SK-N-SH treated with all-trans-retinoic acid at 6 μM for 48 hours (cell line): ENCODE results near the gene PABPN1L.

Experiments used
- ATAC-seq: fragments of 200-7000 bp; cut with Tn5 transposase; 3 replicates; pipeline ENCODE4 v1.9.1; 2020; ENCODE audit warnings: mild to moderate bottlenecking, moderate library complexity
- ARNTL ChIP-seq: fragments of 450-650 bp; formaldehyde crosslinking; IDR thresholded peaks from 2 replicates; pipeline ENCODE4 v1.5.0; 2020; ENCODE audit warnings: low read depth, mild to moderate bottlenecking, moderate library complexity, borderline replicate concordance
- CSDC2 ChIP-seq: fragments of 250-450 bp; sonication (Bioruptor Pico); IDR thresholded peaks from 2 replicates; pipeline ENCODE4 v1.5.0; 2020; ENCODE audit warnings: mild to moderate bottlenecking, moderate library complexity
- CSRNP3 ChIP-seq: fragments of 250-450 bp; sonication (Bioruptor Pico); IDR thresholded peaks from 2 replicates; pipeline ENCODE4 v1.5.1; 2021; ENCODE audit warnings: mild to moderate bottlenecking, moderate library complexity
- GLIS3 ChIP-seq: fragments of 250-450 bp; sonication (Bioruptor Pico); IDR thresholded peaks from 2 replicates; pipeline ENCODE4 v1.5.0; 2020; ENCODE audit warnings: mild to moderate bottlenecking, moderate library complexity
- ISL1 ChIP-seq: fragments of 250-450 bp; sonication (Bioruptor Pico); IDR thresholded peaks from 2 replicates; pipeline ENCODE4 v2.1.2; 2022; ENCODE audit warnings: mild to moderate bottlenecking, moderate library complexity
- OSR1 ChIP-seq: fragments of 250-450 bp; sonication (Bioruptor Pico); IDR thresholded peaks from 2 replicates; pipeline ENCODE4 v1.8.0; 2022; ENCODE audit warnings: moderate library complexity, mild to moderate bottlenecking, inconsistent platforms
- PATZ1 ChIP-seq: fragments of 250-450 bp; sonication (Bioruptor Pico); IDR thresholded peaks from 2 replicates; pipeline ENCODE4 v1.8.0; 2020; ENCODE audit warnings: mild to moderate bottlenecking, moderate library complexity, borderline replicate concordance
- POU6F1 ChIP-seq: fragments of 250-450 bp; sonication (Bioruptor Pico); IDR thresholded peaks from 2 replicates; pipeline ENCODE4 v1.8.0; 2021; ENCODE audit warnings: low read depth, mild to moderate bottlenecking, moderate library complexity, borderline replicate concordance
- PPARA ChIP-seq: fragments of 250-450 bp; sonication (Bioruptor Pico); IDR thresholded peaks from 2 replicates; pipeline ENCODE4 v1.5.0; 2020; ENCODE audit warnings: mild to moderate bottlenecking, borderline replicate concordance
- RARB ChIP-seq: fragments of 250-450 bp; sonication (Bioruptor Pico); IDR thresholded peaks from 2 replicates; pipeline ENCODE4 v1.8.0; 2021; ENCODE audit warnings: mild to moderate bottlenecking, moderate library complexity
- SNAI2 ChIP-seq: fragments of 250-450 bp; sonication (Bioruptor Pico); IDR thresholded peaks from 2 replicates; pipeline ENCODE4 v1.5.0; 2020; ENCODE audit warnings: mild to moderate bottlenecking, moderate library complexity
- TCF4 ChIP-seq: fragments of 250-450 bp; sonication (Bioruptor Pico); IDR thresholded peaks from 2 replicates; pipeline ENCODE4 v1.8.0; 2021; ENCODE audit warnings: mild to moderate bottlenecking, moderate library complexity, borderline replicate concordance
- TSHZ2 ChIP-seq: fragments of 250-450 bp; sonication (Bioruptor Pico); IDR thresholded peaks from 2 replicates; pipeline ENCODE4 v1.5.0; 2020; ENCODE audit warnings: mild to moderate bottlenecking, moderate library complexity
- ZC3H10 ChIP-seq: fragments of 250-450 bp; sonication (Bioruptor Pico); IDR thresholded peaks from 2 replicates; pipeline ENCODE4 v1.5.1; 2021; ENCODE audit warnings: mild to moderate bottlenecking, moderate library complexity
- ZFP3 ChIP-seq: fragments of 250-450 bp; sonication (Bioruptor Pico); IDR thresholded peaks from 2 replicates; pipeline ENCODE4 v1.5.0; 2020; ENCODE audit warnings: mild to moderate bottlenecking, moderate library complexity
- ZNF565 ChIP-seq: fragments of 450-650 bp; formaldehyde crosslinking; conservative IDR thresholded peaks from 2 replicates; pipeline ENCODE4 v1.5.0; 2020; ENCODE audit warnings: low read depth, mild to moderate bottlenecking, moderate library complexity
- ZNF8 ChIP-seq: fragments of 450-650 bp; formaldehyde crosslinking; IDR thresholded peaks from 2 replicates; pipeline ENCODE4 v1.5.0; 2020; ENCODE audit warnings: mild to moderate bottlenecking, moderate library complexity

PABPN1L gene

GRCh38 chr16:88888461-88889387 lies 22.3 kb upstream of the PABPN1L start:
- peak; percentile 9; the same call in 2 of the 3 replicates for ATAC-seq
- TF ChIP-seq GLIS3 (CRISPR knock-in tag): no peak
- no peak for TF ChIP-seq TCF4 (CRISPR knock-in tag)
- no peak for TF ChIP-seq CSDC2 (CRISPR knock-in tag)
- no peak for TF ChIP-seq RARB (CRISPR knock-in tag)
- TF ChIP-seq ZFP3: no peak
- no peak for TF ChIP-seq ZNF8 (CRISPR knock-in tag)

- no peak for TF ChIP-seq OSR1
- TF ChIP-seq ZNF565 (CRISPR knock-in tag): no peak
- no peak for TF ChIP-seq TSHZ2 (CRISPR knock-in tag)
- TF ChIP-seq PPARA (CRISPR knock-in tag): no peak
- no peak for TF ChIP-seq TCF4 (CRISPR knock-in tag)
- no peak for TF ChIP-seq SNAI2 (CRISPR knock-in tag)
- no peak for TF ChIP-seq ZC3H10 (CRISPR knock-in tag)
- TF ChIP-seq ISL1 (CRISPR knock-in tag): no peak
- TF ChIP-seq ARNTL: no peak
- ATAC-seq: no peak; the same call in 2 of the 3 replicates
Measured at GRCh38 chr16:88888057-88888456, 21.6 kb upstream of the PABPN1L start.

GRCh38 chr16:88886845-88887521 lies 20.5 kb upstream of the PABPN1L start:
- TF ChIP-seq PATZ1 (CRISPR knock-in tag) (no peak), CSRNP3 (CRISPR knock-in tag) (no peak), OSR1 (no peak), TSHZ2 (CRISPR knock-in tag) (no peak), RARB (CRISPR knock-in tag) (no peak), CSDC2 (CRISPR knock-in tag) (no peak), PPARA (CRISPR knock-in tag) (no peak), ZFP3 (no peak), TCF4 (CRISPR knock-in tag) (no peak), POU6F1 (no peak)
- TF ChIP-seq, all 23 proteins: peak for 0
- ATAC-seq: no peak
